HEK293 (cell line): ENCODE results near the gene CCDC8.

ENCODE experiments used
- CTCF ChIA-PET: fragments of 350-600 bp; formaldehyde crosslinking; extraction: SDS; loops from one replicate; lab custom pipeline; 2021; ENCODE audit warnings: antibody characterized with exemption; lab: Yijun Ruan, JAX
- POLR2A ChIA-PET: fragments of 300-600 bp; formaldehyde crosslinking; extraction: SDS; loops from one replicate; lab custom pipeline; 2020; ENCODE audit warnings: antibody characterized with exemption, inconsistent platforms; lab: Yijun Ruan, JAX
- H3K27ac ChIP-seq: fragments of 200-500 bp; sonication (Bioruptor generic); 2 replicates; pipeline ENCODE4 v1.5.1; 2014; ENCODE audit warnings: low read depth, low read length, control low read depth, inconsistent platforms; ENCODE audit errors: extremely low read depth
- H3K36me3 ChIP-seq, 2 experiments: fragments of 200-500 bp in 1 of 2; sonication (Bioruptor generic) in 1 of 2; 1 replicate in 1 of 2; 2 replicates in 1 of 2; pipeline ENCODE4 v1.5.1; 2014 to 2017; ENCODE audit warnings: inconsistent platforms in 2 of 2, low read length in 2 of 2; ENCODE audit not compliant: control insufficient read depth in 2 of 2, insufficient read depth in 1 of 2
- H3K4me1 ChIP-seq: fragments of 200-500 bp; sonication (Bioruptor generic); 2 replicates; pipeline ENCODE4 v1.5.1; 2014; ENCODE audit warnings: mild to moderate bottlenecking, low read length, inconsistent platforms; ENCODE audit not compliant: control insufficient read depth, insufficient read depth
- H3K4me3 ChIP-seq: 2 replicates; pipeline ENCODE4 v1.5.1; 2011; ENCODE audit warnings: low read depth, mild to moderate bottlenecking, control low read depth, low read length, moderate library complexity
- H3K9me3 ChIP-seq: fragments of 200-500 bp; sonication (Bioruptor generic); 2 replicates; pipeline ENCODE4 v1.5.1; 2014; ENCODE audit warnings: low read depth, low read length, inconsistent platforms; ENCODE audit not compliant: control insufficient read depth, insufficient read depth
- AEBP2 ChIP-seq: fragments of 450-650 bp; formaldehyde crosslinking; IDR thresholded peaks from 2 replicates; pipeline ENCODE4 v1.5.1; 2016; ENCODE audit warnings: missing biosample characterization, missing genetic modification characterization, borderline replicate concordance
- EGR2 ChIP-seq: fragments of 450-650 bp; formaldehyde crosslinking; IDR thresholded peaks from 2 replicates; pipeline ENCODE4 v1.5.1; 2016; ENCODE audit warnings: low read depth, missing biosample characterization, missing genetic modification characterization
- HOXA7 ChIP-seq: sonication (generic); formaldehyde crosslinking; IDR thresholded peaks from 2 replicates; pipeline ENCODE4 v1.8.1; 2022; ENCODE audit warnings: missing genetic modification reagents, borderline replicate concordance
- IKZF3 ChIP-seq: fragments of 450-650 bp; IDR thresholded peaks from 2 replicates; pipeline ENCODE4 v1.5.0; 2018; ENCODE audit warnings: missing biosample characterization, mild to moderate bottlenecking, missing genetic modification characterization, moderate library complexity
- KLF9 ChIP-seq: fragments of 450-650 bp; formaldehyde crosslinking; IDR thresholded peaks from 2 replicates; pipeline ENCODE4 v1.5.1; 2016; ENCODE audit warnings: missing biosample characterization, missing genetic modification characterization, low read depth
- MYNN ChIP-seq: fragments of 450-650 bp; formaldehyde crosslinking; IDR thresholded peaks from 2 replicates; pipeline ENCODE4 v1.5.1; 2016; ENCODE audit warnings: missing biosample characterization, missing genetic modification characterization, borderline replicate concordance
- PRDM2 ChIP-seq: fragments of 450-650 bp; formaldehyde crosslinking; IDR thresholded peaks from 2 replicates; pipeline ENCODE4 v1.5.1; 2016; ENCODE audit warnings: missing biosample characterization, missing genetic modification characterization, borderline replicate concordance
- PRDM6 ChIP-seq: fragments of 450-650 bp; formaldehyde crosslinking; IDR thresholded peaks from 2 replicates; pipeline ENCODE4 v1.5.1; 2017; ENCODE audit warnings: missing biosample characterization, missing genetic modification characterization
- WT1 ChIP-seq: fragments of 450-650 bp; formaldehyde crosslinking; IDR thresholded peaks from 2 replicates; pipeline ENCODE4 v1.5.1; 2016; ENCODE audit warnings: missing biosample characterization, missing genetic modification characterization
- ZBTB6 ChIP-seq: fragments of 450-650 bp; formaldehyde crosslinking; IDR thresholded peaks from 2 replicates; pipeline ENCODE4 v1.5.1; 2017; ENCODE audit warnings: missing biosample characterization, missing genetic modification characterization
- ZFP37 ChIP-seq: fragments of 450-650 bp; formaldehyde crosslinking; IDR thresholded peaks from 2 replicates; pipeline ENCODE4 v1.5.1; 2016; ENCODE audit warnings: missing biosample characterization, missing genetic modification characterization
- ZFP69B ChIP-seq: fragments of 450-650 bp; formaldehyde crosslinking; IDR thresholded peaks from 2 replicates; pipeline ENCODE4 v1.5.1; 2016; ENCODE audit warnings: missing biosample characterization, missing genetic modification characterization
- ZNF211 ChIP-seq: fragments of 450-650 bp; formaldehyde crosslinking; IDR thresholded peaks from 2 replicates; pipeline ENCODE4 v1.5.1; 2016; ENCODE audit warnings: low read depth, missing biosample characterization, missing genetic modification characterization
- ZNF23 ChIP-seq: fragments of 450-650 bp; formaldehyde crosslinking; IDR thresholded peaks from 2 replicates; pipeline ENCODE4 v1.5.1; 2016; ENCODE audit warnings: missing biosample characterization, missing genetic modification characterization, borderline replicate concordance
- ZNF488 ChIP-seq: fragments of 450-650 bp; formaldehyde crosslinking; IDR thresholded peaks from 2 replicates; pipeline ENCODE4 v1.5.1; 2016; ENCODE audit warnings: missing biosample characterization, missing genetic modification characterization
- ZNF529 ChIP-seq: fragments of 450-650 bp; formaldehyde crosslinking; IDR thresholded peaks from 2 replicates; pipeline ENCODE4 v1.5.1; 2017; ENCODE audit warnings: missing genetic modification characterization, missing biosample characterization; ENCODE audit not compliant: insufficient replicate concordance
- ZNF580 ChIP-seq: fragments of 450-650 bp; formaldehyde crosslinking; IDR thresholded peaks from 2 replicates; pipeline ENCODE4 v1.5.1; 2016; ENCODE audit warnings: missing biosample characterization, missing genetic modification characterization
- ZNF610 ChIP-seq: fragments of 450-650 bp; formaldehyde crosslinking; IDR thresholded peaks from 2 replicates; pipeline ENCODE4 v1.5.1; 2016; ENCODE audit warnings: missing biosample characterization, missing genetic modification characterization, borderline replicate concordance
- ZNF629 ChIP-seq: fragments of 450-650 bp; formaldehyde crosslinking; IDR thresholded peaks from 2 replicates; pipeline ENCODE4 v1.5.1; 2017; ENCODE audit warnings: missing biosample characterization, missing genetic modification characterization
- ZSCAN4 ChIP-seq: fragments of 450-650 bp; formaldehyde crosslinking; IDR thresholded peaks from 2 replicates; pipeline ENCODE4 v1.5.1; 2017; ENCODE audit warnings: missing biosample characterization, missing genetic modification characterization

The CCDC8 gene

GRCh38 chr19:46381756-46382345 lies 31.5 kb downstream of the CCDC8 start:
- Histone ChIP-seq H3K27ac (no peak overlapping the region), H3K4me3 (no peak overlapping the region), H3K4me1 (no peaks in the 10 kb centered on the region), H3K9me3 (no peaks in the 10 kb centered on the region), H3K36me3 (peaks cover 79 to 91% of the 10 kb centered on the region in 2 experiments)
- TF ChIP-seq ZNF23 (tag by site-specific recombination) (no peak), PRDM6 (tag by site-specific recombination) (no peak), HOXA7 (CRISPR knock-in tag) (no peak), ZNF211 (no peak), ZBTB6 (tag by site-specific recombination) (no peak), ZNF580 (no peak), MYNN (tag by site-specific recombination) (no peak), WT1 (tag by site-specific recombination) (no peak), ZNF629 (tag by site-specific recombination) (no peak), KLF9 (tag by site-specific recombination) (no peak), ZNF529 (tag by site-specific recombination) (no peak), AEBP2 (no peak)
- CTCF ChIA-PET: interaction anchor here (0.6 to 1.7 kb wide), 6 partner anchors 14 to 303 kb away, joined by 3 to 9 read pairs (median 4); partner anchors contain the start of gene PPP5C
- POLR2A ChIA-PET: no interaction called here

- TF ChIP-seq ZFP37: no peak
- no peak for TF ChIP-seq IKZF3 (tag by site-specific recombination)
- no peak for TF ChIP-seq ZNF23 (tag by site-specific recombination)
- TF ChIP-seq PRDM2 (tag by site-specific recombination): no peak
- no peak for TF ChIP-seq EGR2 (tag by site-specific recombination)
- TF ChIP-seq ZNF488 (tag by site-specific recombination): no peak
- no peak for TF ChIP-seq ZSCAN4
- TF ChIP-seq ZFP69B (tag by site-specific recombination): no peak
- no peak for TF ChIP-seq ZNF610 (tag by site-specific recombination)
- H3K27ac ChIP-seq: no peak overlapping the region
- H3K4me1 ChIP-seq: no peaks in the 10 kb centered on the region
- no peaks in the 10 kb centered on the region for H3K9me3 ChIP-seq
- POLR2A ChIA-PET: no interaction called here
- peaks cover 81 to 91% of the 10 kb centered on the region in 2 experiments for H3K36me3 ChIP-seq
- CTCF ChIA-PET: interaction anchor here (0.7 to 1.7 kb wide), 5 partner anchors 14 to 156 kb away, joined by 3 to 9 read pairs (median 5); no protein-coding TSS in a partner anchor
- H3K4me3 ChIP-seq: no peak overlapping the region
Observed at GRCh38 chr19:46381346-46381745, 32.0 kb downstream of the CCDC8 start.
